DOHH2 (cell line): ENCODE measurements around the gene GALNT2.

Experiments
- H3F3A ChIP-seq: fragments of 200-600 bp; sonication (generic), shearing (Covaris generic); 2 replicates; pipeline ENCODE4 v1.6.0; 2016; ENCODE audit warnings: antibody characterized with exemption, mild to moderate bottlenecking; ENCODE audit not compliant: control insufficient read depth, insufficient read depth
- H3K27ac ChIP-seq: fragments of 200-600 bp; sonication (generic); 2 replicates; pipeline ENCODE4 v1.5.1; 2014; ENCODE audit warnings: low read depth, mild to moderate bottlenecking, low read length, moderate library complexity
- H3K27me3 ChIP-seq: fragments of 200-600 bp; sonication (generic); 2 replicates; pipeline ENCODE4 v1.6.1; 2014; ENCODE audit warnings: mild to moderate bottlenecking, low read length, mixed read lengths; ENCODE audit not compliant: control insufficient read depth
- H3K36me3 ChIP-seq: fragments of 200-600 bp; sonication (generic); 2 replicates; pipeline ENCODE4 v1.6.1; 2014; ENCODE audit warnings: mild to moderate bottlenecking, low read length, moderate library complexity, mixed read lengths; ENCODE audit not compliant: control insufficient read depth
- H3K4me1 ChIP-seq: fragments of 200-600 bp; sonication (generic); 2 replicates; pipeline ENCODE4 v1.6.1; 2014; ENCODE audit warnings: mild to moderate bottlenecking, low read length, mixed read lengths; ENCODE audit not compliant: control insufficient read depth
- H3K4me2 ChIP-seq: fragments of 200-600 bp; sonication (generic); 2 replicates; pipeline ENCODE4 v1.6.0; 2014; ENCODE audit warnings: mild to moderate bottlenecking, low read length, moderate library complexity
- H3K4me3 ChIP-seq: fragments of 200-600 bp; sonication (generic); 2 replicates; pipeline ENCODE4 v1.5.1; 2014; ENCODE audit warnings: mild to moderate bottlenecking, low read length, mixed read lengths
- H3K79me2 ChIP-seq: fragments of 200-600 bp; sonication (generic); 2 replicates; pipeline ENCODE4 v1.6.1; 2014; ENCODE audit warnings: mild to moderate bottlenecking, low read length, mixed read lengths; ENCODE audit not compliant: control insufficient read depth
- H3K9me2 ChIP-seq: fragments of 200-600 bp; sonication (generic); replicated peaks from 2 replicates; pipeline ENCODE4 v1.6.1; 2014; ENCODE audit warnings: mild to moderate bottlenecking, low read length, mixed read lengths; ENCODE audit not compliant: control insufficient read depth
- H3K9me3 ChIP-seq: fragments of 200-600 bp; sonication (generic); 2 replicates; pipeline ENCODE4 v1.6.1; 2014; ENCODE audit warnings: antibody characterized with exemption, low read length, mixed read lengths; ENCODE audit not compliant: control insufficient read depth, insufficient read depth
- H4K20me1 ChIP-seq: fragments of 200-600 bp; sonication (generic); 2 replicates; pipeline ENCODE4 v1.6.0; 2014; ENCODE audit warnings: low read depth, mild to moderate bottlenecking, antibody characterized with exemption, low read length, moderate library complexity; ENCODE audit not compliant: control insufficient read depth, insufficient read depth
- EZH2phosphoT487 ChIP-seq: fragments of 200-600 bp; sonication (generic); IDR thresholded peaks from 2 replicates; pipeline ENCODE4 v1.6.1; 2017; ENCODE audit warnings: borderline replicate concordance, mild to moderate bottlenecking, antibody characterized with exemption, low read length, moderate library complexity, mixed read lengths
- TF ChIP-seq, protein P1 (sequence below): fragments of 200-600 bp; sonication (generic); IDR thresholded peaks from one replicate; pipeline ENCODE4 v1.5.1; 2014; ENCODE audit warnings: antibody characterized with exemption, mild to moderate bottlenecking, low read depth, low read length; ENCODE audit not compliant: poor library complexity, severe bottlenecking

The GALNT2 gene

DNA sequence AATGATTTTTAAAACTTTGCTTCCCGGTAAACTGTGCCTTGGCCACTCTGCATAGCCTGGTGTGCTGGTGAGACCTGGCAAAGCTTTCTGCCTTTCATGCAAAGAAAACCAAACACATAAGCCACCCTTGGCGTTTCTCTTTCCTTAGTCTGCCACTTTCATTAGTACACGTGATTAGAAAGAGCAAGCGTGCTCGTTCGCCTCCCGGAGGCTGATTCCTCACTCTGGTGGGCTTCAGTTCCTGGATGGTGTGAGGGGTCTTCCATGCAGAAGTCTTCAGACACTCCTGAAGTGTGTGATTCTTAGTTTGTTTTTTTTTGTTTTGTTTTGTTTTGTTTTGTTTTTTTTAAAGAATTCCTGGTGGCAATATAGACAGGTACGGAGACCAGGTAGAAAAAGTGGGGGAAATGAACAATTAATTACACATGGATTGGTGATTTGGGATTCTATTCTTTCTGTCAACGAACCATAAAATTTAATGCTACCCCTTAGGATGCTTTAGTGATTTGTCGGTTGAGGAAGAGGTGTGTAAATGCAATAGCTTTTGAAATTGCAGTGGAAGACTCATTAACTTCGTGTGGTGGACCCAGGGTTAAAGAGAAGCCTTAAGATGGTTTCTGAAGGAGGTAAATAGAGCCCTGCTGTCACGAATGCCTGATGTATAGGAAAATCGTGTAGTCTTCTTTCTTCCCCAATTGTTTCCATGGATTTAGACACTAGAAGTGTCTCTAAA, 2.1 kb downstream of the GALNT2 start:
- TF ChIP-seq EZH2phosphoT487 = no peak
- TF ChIP-seq, protein P1, sequence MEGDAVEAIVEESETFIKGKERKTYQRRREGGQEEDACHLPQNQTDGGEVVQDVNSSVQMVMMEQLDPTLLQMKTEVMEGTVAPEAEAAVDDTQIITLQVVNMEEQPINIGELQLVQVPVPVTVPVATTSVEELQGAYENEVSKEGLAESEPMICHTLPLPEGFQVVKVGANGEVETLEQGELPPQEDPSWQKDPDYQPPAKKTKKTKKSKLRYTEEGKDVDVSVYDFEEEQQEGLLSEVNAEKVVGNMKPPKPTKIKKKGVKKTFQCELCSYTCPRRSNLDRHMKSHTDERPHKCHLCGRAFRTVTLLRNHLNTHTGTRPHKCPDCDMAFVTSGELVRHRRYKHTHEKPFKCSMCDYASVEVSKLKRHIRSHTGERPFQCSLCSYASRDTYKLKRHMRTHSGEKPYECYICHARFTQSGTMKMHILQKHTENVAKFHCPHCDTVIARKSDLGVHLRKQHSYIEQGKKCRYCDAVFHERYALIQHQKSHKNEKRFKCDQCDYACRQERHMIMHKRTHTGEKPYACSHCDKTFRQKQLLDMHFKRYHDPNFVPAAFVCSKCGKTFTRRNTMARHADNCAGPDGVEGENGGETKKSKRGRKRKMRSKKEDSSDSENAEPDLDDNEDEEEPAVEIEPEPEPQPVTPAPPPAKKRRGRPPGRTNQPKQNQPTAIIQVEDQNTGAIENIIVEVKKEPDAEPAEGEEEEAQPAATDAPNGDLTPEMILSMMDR = no peak
- peaks cover 28% of the 10 kb centered on the region for H3K4me1 ChIP-seq
- no peaks in the 10 kb centered on the region for H3F3A ChIP-seq
- H4K20me1 ChIP-seq = peaks cover 23% of the 10 kb centered on the region
- H3K36me3 ChIP-seq = no peaks in the 10 kb centered on the region
- no peaks in the 10 kb centered on the region for H3K27me3 ChIP-seq
- H3K4me2 ChIP-seq = peak overlapping the region; percentile 76
- H3K9me2 ChIP-seq = no peaks in the 10 kb centered on the region
- H3K27ac ChIP-seq = no peak overlapping the region
- H3K9me3 ChIP-seq = peaks cover 6% of the 10 kb centered on the region; the same call in 1 of the 2 replicates
- H3K4me3 ChIP-seq = peak overlapping the region; percentile 79
- peaks cover 68% of the 10 kb centered on the region for H3K79me2 ChIP-seq

DNA sequence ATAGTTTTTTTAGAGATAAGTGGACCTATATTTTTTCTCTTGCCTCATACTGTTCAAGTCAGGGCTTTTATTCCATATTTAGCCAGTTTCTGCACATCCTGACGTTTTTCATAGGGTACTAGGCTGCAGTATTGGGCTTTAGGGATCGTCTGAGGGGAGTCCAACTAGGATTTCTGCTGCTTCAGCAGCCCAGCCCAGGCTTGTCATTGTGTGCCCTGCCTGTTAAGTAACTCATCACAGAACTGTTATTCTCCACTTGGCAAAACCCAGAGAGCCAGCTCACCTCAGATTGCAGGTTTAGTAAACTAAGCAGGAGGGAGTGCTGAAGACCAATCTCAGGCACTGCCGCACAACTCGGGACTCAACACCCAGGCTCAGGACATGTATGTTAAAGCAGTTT, 2.8 kb downstream of the GALNT2 start:
- H4K20me1 ChIP-seq = peaks cover 23% of the 10 kb centered on the region
- H3K27ac ChIP-seq = no peak overlapping the region
- H3K4me2 ChIP-seq = 0 out of 2 replicates have a peak overlapping the region, but pooled peaks have one; percentile 76
- H3F3A ChIP-seq = no peaks in the 10 kb centered on the region
- H3K27me3 ChIP-seq = no peaks in the 10 kb centered on the region
- H3K36me3 ChIP-seq = no peaks in the 10 kb centered on the region
- TF ChIP-seq, protein P1 = no peak
- no peak for TF ChIP-seq EZH2phosphoT487
- peaks cover 75% of the 10 kb centered on the region for H3K79me2 ChIP-seq
- no peaks in the 10 kb centered on the region for H3K9me2 ChIP-seq
- H3K4me1 ChIP-seq = peaks cover 28% of the 10 kb centered on the region
- no peak overlapping the region for H3K4me3 ChIP-seq
- no peaks in the 10 kb centered on the region for H3K9me3 ChIP-seq

DNA sequence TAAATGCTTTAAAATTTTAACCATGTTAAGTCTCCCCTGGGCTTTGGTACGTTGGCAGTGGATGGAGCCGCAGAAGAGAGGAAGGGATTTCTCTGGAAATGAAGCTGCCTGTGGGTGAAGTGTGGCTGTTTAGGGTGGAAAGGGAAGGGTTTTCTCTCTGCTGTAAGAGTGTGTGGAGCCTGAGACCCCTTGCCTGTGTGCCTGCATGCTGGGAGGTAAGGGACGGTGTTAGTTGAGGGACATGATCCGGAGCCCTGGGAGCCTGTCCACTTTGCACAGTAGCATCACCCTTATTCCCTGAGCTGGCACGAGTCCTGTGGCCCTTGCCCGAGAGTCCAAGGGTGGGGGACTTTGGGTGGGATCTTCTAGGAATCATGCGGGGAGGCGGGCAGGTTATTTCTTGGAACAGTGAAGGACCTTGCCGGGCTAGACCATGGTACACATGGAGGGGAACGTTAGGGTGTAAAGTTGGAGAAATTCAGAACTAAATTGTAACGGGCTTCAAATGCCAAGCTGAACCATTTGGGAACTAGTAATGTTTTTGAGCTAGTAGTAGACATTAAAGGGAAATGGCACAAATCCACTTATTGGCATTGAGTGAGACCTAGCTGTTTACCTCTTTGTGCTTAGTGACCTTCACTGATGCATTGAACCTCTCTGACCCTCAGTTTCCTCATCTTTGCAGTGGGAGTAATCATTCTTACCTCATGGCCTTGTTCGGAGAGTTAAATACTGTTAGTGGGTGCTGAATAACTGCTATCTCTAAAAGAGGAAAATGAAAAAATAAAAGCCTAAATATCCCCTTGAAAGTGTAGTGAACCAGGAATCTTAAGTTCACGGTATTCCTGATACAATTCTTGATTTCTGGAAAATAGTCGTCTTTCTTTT, 3.5 kb downstream of the GALNT2 start:
- Histone ChIP-seq H3F3A (no peaks in the 10 kb centered on the region), H4K20me1 (peaks cover 26% of the 10 kb centered on the region), H3K9me2 (no peaks in the 10 kb centered on the region), H3K9me3 (no peaks in the 10 kb centered on the region), H3K4me2 (no peak overlapping the region), H3K27me3 (no peaks in the 10 kb centered on the region), H3K27ac (no peak overlapping the region), H3K36me3 (no peaks in the 10 kb centered on the region), H3K4me3 (no peak overlapping the region), H3K4me1 (peaks cover 26% of the 10 kb centered on the region), H3K79me2 (peaks cover 81% of the 10 kb centered on the region)
- no peak for TF ChIP-seq EZH2phosphoT487
- TF ChIP-seq, protein P1 = no peak
